HG02623 (cell line): ENCODE results near the gene COMTD1.
"Not testable (repeated sequence)": the region's sequence is repeated elsewhere in the genome, so short reads cannot be mapped to it uniquely, and the experiment has no call there.

Experiments used
- ATAC-seq: cut with Tn5 transposase; IDR thresholded peaks from one replicate; pipeline ENCODE4 v1.9.1; 2021; ENCODE audit warnings: moderate library complexity; ENCODE audit not compliant: unreplicated experiment

Gene COMTD1

DNA sequence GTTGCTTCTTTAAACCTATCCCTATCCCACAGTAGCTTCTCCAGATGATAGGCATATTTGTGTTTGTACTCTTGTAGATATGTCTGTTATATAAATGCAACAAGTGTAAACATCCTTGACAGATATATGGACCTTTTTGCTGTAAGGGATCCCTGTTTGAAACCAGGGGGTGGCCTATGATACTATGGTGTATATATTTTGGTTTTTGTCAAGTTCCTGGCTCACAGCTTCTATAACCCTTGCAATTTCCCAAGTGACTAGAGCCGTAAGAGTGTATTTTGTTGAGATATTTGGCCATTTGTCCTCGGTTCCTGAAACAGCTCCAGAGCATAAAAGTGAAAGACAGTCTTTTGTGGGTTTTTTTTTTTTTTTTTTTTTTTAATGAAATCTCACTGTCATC is 9.7 kb downstream of the COMTD1 start:
- ATAC-seq = no peak

DNA sequence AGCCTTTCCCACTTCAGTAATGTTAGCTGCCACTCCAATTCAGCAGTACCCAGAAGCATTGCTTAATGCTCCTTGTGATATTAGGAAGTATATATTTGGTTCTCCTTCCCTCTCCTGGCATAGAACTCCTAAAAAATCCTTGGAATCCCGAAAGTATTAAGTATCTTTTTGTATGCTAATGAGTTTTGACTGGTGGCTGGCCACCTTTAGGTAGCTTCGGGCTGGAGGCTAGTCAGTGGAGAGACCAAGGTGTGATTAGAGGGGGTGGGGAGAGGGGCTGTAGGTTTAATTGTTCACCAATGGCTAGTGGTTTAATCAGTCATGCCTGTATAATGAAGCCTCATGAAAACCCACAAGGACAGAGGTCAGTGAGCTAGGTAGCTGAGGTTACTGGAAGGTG is 12.2 kb downstream of the COMTD1 start:
- no peak for ATAC-seq

GRCh38 chr10:75221492-75221891 is 14.3 kb downstream of the COMTD1 start:
- not testable (repeated sequence) for ATAC-seq

GRCh38 chr10:75220274-75220673 is 15.5 kb downstream of the COMTD1 start:
- no peak for ATAC-seq

DNA sequence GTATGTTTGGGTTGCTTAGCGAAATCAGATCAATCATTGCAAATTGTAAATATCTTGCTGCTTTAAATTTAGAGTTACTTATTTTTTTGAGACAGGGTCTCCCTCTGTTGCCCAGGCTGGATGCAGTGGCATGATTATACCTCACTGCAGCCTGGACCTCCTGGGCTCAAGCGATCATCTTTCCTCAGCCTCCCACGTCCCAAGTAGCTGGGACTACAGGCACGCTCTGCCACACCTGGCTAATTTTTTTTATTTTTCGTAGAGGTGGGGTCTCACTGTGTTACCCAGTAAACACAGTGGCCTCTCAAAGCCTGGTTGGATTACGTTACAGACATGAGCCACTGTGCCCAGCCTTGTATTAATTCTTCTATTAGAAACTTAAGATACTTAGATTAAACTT is 23.4 kb downstream of the COMTD1 start:
- ATAC-seq = no peak

- no peak for ATAC-seq
Measured at GRCh38 chr10:75211007-75211691, 24.6 kb downstream of the COMTD1 start.

DNA sequence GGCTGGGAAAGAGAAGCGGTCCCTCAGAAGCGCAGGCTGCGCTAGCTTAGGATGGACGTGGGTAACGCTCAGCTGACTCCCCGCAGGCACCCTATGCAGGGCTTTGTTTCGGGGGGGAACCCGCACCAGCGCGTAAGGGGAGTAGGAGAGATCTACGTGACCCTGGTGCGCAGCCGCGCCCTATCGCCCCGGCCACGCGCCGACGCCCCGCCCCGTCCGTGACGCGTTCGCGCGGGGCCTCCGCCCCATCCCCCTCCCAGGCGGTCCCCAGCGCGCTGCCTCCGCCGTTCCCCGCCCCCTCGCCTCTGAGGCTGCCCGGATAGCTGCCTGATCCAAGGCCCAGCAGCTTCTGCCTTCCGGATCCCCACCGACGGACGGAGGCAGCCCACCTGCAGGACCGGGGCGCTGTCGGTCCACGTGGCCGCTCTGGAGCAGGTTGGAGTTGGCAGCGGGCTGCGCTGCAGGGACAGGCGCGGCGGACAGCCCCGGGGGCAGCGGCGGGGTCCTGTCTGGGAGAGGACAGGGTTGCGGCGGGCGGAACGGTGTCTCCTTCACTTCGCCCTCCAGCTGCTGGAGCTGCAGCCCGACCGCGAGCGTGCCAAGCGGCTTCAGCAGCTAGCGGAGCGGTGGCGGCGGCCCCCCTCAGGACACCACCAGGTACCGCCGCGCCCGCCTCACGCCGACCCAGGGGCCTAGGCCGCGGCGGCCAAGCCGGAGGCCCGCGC is 25.3 kb downstream of the COMTD1 start, which contains the start of gene VDAC2:
TSS of gene VDAC2 (plus strand) at position 515 of the 725 bp plus-strand sequence. CDS start 363 bp downstream, outside the sequence.
- ATAC-seq = peak; percentile 81

DNA sequence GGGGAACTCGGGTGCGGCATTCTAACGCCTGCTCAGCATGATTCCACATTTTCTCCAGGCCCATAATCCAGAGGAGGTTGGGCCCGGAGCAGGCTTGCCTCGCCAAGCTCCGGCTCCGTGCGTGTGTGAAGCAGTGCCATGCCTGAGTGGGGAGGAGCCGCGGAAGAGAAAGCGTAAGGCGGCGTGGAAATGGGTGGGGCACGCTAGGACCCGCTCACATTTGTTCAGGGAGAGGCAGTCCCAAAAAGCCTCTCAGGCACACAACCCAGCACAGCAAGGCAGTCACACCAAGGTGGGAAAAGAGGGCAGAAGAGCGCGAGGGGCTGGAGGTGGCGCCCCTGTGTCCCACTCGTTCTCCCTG is 25.9 kb downstream of the COMTD1 start:
- ATAC-seq = peak; percentile 49

GRCh38 chr10:75209086-75209920 is 26.5 kb downstream of the COMTD1 start:
- no peak for ATAC-seq

- ATAC-seq = no peak
Measured at GRCh38 chr10:75208181-75208580, 27.6 kb downstream of the COMTD1 start.

DNA sequence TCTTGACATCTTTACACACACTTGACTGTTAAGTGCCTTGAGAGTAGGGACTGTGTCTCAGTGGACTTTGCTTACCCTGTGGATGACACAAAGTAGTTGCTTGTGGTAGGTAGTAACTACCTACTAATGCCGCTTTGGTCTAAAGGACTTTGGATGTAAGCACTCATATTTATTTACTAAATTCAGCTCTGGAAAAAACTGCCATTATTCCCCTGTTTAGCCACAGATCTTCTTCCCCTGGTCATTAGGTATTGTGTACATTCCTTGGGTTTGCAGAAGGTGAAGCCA is 28.0 kb downstream of the COMTD1 start:
- no peak for ATAC-seq

GRCh38 chr10:75207079-75207856 is 28.5 kb downstream of the COMTD1 start:
- ATAC-seq = no peak

DNA sequence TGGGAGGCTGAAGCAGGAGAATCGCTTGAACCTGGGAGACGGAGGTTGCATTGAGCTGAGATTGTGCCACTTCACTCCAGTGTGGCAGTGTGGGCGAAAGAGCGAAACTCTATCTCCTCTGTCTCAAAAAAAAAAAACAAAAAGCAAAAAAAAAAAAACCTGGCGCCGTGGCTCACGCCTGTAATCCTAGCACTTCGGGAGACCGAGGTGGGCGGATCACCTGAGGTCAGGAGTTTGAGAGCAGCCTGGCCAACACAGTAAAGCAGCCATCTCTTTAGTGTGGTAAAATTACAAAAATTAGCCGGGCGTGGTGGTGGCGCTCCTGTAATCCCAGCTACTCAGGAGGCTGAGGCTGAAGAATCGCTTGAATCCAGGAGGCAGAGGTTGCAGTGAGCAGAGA is 29.1 kb downstream of the COMTD1 start:
- not testable (repeated sequence) for ATAC-seq

- no peak for ATAC-seq
Measured at GRCh38 chr10:75205908-75206307, 29.8 kb downstream of the COMTD1 start.

- no peak for ATAC-seq
Measured at GRCh38 chr10:75203724-75204123, 32.0 kb downstream of the COMTD1 start.

DNA sequence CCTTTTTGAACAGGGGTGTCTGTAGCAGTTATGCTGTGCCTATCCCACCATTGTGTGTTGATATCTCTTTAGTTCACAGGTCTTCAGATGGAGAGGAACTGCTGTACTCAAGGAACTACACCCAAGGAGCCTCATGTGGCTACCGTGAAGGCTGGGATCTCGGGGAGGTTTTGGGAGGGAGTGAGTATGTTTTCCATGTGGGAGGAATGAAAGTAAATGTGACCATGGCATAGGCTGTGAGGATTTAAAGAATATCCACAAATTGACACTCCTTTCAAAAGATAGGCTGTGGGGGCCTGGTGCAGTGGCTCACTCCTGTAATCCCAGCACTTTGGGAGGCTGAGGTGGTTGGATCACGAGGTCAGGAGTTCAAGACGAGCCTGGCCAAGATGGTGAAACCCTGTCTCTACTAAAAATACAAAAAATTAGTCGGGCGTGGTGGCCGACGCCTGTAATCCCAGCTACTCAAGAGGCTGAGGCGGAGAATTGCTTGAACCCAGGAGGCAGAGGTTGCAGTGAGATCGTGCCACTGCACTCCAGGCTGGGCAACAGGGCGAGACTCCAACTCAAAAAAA is 32.6 kb downstream of the COMTD1 start:
- not testable (repeated sequence) for ATAC-seq

GRCh38 chr10:75202321-75203045 is 33.3 kb downstream of the COMTD1 start:
- no peak for ATAC-seq

DNA sequence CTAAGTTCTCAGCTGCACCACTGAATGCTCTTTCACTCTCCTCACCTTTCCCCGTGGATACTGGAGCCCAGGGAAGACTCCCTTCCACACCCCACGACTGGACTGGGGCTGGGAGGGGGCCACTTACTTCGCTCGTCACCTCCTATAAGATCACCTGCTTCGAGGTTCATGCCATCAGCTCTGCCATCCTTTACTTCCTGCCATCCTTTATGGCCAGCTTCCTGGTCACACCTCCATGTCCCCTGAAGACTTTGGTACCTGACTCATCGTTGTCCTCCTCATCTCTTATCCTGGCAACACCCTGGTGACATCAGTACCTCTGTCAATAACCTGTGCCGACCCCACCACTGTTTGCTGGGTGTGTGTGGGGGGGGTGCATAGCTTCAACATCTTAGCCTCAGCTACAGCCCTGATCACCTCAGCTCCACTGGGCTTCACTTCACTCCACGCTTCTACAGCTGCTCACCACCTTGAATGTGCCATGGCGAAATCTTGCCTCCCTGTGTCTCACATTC is 33.9 kb downstream of the COMTD1 start:
- ATAC-seq = no peak

DNA sequence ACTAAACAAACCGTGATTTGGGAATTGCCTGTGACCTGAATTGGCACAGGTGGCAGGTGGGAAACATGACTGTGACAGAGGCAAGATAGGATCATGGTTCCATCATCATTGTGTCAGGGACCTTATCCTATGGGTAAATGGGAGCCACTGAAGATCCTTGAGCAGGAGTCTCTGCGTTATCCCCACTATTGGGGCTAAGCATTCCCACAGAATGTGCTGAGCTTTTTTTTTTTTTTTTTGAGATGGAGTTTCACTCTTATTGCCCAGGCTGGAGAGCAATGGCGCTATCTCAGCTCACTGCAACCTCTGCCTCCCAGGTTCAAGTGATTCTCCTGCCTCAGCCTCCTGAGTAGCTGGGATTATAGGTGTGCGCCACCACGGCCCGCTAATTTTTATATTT is 35.8 kb downstream of the COMTD1 start:
- not testable (repeated sequence) for ATAC-seq

GRCh38 chr10:75197906-75198305 is 37.9 kb downstream of the COMTD1 start:
- no peak for ATAC-seq
